GDM1 (cell line): ENCODE results near the gene CAPG.
A peak's percentile ranks its signal among the peaks of the same experiment; 100 is the strongest.

Source experiments
- DNase-seq: peaks from one replicate; lab custom pipeline; 2025; lab: John Stamatoyannopoulos, UW

CAPG gene

DNA sequence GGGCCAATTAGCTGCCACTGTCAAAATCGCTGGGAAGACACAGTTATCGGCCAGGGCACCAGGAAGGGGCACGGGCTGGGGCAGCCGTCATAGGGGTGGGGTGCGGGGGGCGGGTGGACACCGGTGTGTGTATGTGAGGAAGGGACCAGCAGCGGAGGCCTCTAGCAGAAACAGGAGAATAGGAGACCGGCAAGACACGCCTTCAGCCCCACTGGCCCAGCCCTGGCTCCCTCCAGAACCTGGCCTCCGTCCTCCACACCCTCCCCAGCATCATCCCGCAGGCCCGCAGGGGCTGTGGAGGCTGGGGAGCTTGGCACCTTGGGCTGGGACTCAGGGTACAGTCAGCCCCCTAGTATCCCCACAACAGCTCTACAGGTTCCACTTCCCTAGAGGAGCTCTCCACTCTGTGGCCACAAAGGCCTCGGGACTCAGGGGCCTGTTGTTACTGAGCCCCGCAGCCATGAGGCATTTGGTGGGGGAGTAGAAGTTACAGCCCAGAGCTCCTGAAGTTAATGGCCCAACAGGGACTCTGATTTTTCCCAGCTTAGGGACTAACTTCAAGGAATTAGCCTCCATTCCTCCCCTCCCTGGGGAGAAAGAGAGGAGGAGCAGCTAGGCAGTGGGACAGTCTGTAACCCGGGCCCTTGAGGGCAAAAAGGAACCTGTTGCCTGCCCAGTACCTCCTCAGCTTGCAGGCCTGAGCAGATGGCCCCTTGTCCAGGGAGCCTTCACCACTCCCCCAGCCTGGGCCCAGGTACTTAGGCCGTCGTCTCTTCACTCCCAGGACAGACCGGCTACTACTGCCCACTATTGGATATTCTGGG, 28.2 kb upstream of the CAPG start:
- DNase-seq = no peak

DNA sequence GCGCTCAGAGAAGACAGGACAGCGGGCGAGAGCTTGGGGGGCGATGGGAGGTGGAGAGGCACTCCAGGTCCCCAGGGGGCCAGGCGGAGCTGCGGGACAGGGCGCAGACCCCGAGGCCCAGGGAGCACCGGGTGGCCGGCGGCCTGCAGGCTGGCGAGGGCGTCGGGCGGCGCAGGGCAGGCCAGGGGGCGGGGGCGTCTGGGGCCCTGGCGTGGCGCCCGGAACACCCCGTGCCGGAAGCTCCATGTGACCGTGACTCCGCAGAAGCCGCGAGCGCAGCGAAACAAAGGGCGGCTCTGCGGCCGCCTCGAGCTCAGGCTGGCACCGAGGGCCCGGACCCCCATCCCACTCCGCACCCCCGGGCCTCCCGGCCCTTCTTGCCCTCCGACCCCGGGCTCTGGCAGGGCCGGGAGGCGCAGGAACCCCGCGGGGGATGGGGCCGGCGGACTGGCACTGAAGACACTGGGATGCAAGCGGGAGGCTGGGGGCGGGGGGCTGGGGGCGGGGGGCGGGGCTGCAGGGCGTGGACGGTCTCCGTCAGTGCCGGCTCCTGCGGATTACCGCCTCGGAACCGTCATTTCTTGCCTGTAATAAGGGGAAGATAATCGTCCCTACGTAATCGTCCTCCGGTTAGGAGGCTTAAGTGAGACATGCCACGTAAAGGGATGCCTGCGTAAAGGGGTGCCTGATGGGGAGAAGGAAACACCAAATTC, 27.5 kb upstream of the CAPG start:
- DNase-seq = peak; percentile 40

DNA sequence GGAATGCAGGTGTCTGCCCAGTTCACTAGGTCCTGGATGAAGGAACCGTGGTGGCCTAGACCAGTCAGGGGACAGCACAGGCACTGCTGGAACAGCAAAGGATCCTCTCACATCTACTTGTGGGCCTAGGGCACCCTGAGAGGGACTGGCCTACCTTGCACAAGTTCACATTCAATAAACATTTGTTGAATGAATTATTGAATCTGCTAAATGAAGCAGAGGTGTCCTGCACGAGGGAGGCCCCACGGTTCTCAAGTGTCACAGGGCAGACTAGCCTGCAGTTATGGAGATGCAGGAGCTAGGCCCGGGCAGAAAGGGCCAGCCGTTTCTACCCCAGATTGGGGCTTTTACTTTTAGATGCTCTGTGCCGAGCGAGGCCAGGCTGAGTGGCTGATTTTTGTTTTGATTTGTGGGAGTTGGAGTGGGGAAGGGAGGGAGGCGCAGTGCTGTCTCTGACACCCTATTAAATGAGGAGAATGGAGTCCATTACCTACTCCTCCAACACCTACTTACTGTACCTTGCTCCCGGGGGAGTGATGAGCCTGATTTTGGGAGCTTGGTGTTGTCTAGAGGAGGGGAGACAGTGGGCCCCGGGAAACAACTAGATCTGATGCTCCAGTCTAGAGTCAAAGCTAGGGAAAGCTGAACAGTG, 26.8 kb upstream of the CAPG start:
- no peak for DNase-seq

DNA sequence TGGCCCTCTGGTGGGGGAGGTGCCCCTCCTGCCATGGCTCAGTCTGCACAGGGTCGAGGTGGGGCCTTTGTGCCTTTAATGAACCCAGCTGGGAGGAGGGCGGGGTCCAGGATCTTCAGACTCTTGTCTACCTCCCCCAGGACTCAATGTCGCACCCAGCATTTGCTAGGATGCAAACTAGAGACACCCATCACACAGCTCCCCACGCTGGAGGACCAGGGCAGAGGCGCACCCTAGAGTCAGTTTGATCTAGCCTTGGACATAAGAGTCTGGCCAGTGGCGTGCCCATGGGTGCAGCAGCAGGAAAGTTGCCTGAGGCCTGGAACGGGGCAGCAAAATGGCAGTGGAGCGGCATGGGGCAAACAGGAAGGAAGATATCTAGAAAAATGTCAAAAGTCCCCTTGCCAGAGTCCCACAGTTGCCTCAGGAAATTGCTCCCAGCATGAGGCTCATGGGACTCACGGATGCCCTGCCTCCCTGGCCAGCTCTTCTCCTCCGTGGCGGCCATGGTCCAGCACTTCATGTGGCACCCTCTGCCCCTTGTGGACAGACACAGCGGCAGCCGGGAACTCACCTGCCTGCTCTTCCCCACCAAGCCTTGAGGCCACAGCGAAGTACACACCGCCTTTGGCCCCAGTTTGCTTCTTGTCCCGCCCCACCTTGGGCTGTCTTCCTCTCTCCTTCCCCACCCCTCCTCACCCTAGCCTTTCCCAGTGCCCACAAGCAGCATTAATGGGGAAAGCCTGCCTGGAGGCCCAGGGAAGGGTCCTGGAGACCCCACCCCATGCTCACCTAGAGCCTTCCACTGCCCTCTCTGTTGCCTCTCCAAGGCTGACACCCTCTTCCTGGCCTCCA, 26.0 kb upstream of the CAPG start:
- DNase-seq = no peak

DNA sequence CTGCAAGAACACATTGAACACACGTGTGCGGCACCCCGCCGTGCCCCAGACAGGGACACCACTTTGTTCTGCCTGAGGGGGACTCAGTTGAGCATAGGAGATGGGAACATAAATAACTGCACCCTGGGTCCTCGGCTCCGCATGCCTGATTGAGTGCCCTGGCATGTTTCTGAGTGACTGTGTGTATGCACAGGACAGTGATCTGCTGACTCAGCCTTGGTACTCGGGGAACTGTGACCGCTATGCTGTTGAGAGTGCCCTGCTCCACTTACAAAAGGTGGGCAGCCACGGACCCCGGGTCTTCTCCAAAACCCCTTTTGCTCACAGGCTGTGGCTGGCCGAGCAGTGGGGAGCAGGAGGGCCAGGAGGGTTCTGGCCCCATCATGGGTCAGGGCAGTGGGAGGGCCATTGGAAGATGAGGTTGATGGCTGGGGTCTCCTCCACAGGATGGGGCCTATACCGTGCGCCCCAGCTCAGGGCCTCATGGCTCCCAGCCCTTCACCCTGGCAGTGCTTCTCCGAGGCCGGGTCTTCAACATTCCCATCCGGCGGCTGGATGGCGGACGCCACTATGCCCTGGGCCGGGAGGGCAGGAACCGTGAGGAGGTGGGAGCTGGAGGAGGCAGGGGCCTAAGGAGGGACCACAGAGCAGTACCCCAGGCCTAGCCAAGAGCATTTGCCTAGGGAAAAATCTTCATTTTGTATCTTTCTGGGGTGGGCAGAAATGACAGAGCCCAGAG, 25.2 kb upstream of the CAPG start:
- DNase-seq = no peak

DNA sequence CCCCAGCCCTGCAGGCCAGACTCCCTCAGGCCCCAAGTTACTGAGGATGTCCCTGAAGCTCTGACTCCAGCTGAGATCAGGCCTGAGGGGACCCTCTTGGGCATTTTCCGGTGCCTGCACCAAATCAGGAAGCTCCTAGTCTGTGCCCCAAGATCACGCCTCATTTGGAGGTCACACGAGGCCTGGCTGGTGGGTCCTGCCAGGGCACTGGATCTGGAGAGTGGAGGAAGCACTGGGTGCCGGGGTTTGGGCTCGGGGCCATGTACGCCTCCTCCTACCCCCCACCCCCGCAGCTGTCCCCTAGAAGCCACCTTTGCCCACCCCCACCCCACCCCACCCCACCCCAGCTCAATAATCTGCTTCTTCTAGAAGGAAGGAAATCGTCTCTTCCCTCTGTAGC, 24.5 kb upstream of the CAPG start:
- DNase-seq = no peak

DNA sequence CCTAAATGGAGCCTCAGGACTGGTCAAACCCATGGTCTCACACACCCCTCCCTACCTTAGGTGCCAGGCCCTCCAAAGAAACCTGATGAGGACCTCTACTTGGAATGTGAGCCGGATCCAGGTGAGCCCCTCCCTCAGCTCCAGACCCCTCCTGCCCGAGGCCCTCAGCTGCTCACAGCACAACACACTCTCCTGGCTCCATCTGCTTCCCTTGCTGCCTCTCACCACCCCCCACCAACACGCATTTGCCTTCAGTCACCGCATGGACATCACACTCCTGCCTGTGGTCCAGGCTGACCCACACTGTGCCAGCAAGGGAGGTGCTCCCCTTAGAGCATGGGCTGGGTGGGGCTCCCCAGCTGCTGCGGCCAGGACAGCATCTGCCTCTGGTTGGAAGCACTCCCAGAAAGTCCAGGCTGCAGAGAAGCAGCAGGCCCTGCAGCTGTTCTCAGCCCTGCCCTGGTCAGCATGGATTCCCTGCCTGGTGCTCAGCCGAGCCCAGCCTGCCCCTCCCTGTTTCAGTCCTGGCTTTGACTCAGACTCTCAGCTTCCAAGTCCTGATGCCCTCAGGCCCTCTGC, 23.4 kb upstream of the CAPG start:
- DNase-seq = no peak

DNA sequence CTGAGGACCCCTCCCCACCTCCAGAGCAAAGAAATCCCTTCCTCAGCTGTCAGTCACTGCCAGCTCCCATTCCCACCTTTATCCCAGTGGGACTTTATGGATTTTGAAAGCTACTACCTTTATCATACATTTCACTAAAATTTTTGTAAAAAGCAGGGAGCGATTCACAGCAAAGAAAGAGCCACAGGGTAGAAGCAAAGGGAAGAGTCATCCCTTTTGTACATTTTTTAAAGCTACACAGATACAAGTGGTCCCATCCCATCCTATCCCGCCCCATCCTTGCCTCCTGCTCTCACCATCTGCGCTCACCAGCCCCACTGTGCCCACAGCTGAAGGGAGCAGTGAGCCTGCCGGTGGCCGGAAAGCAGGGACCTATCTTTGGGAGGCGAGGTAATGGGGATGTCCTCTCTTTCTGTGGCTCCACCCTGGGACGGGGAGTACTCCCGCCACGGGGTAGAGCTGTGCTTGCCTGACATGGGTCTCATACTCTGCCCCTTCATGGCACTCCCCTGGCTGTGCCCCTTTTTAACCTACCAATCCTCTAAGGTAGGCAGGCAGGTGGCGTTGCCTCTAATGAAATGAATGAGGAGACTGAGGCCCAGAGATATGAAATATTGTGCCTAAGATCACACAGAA, 21.5 kb upstream of the CAPG start:
- DNase-seq = no peak

DNA sequence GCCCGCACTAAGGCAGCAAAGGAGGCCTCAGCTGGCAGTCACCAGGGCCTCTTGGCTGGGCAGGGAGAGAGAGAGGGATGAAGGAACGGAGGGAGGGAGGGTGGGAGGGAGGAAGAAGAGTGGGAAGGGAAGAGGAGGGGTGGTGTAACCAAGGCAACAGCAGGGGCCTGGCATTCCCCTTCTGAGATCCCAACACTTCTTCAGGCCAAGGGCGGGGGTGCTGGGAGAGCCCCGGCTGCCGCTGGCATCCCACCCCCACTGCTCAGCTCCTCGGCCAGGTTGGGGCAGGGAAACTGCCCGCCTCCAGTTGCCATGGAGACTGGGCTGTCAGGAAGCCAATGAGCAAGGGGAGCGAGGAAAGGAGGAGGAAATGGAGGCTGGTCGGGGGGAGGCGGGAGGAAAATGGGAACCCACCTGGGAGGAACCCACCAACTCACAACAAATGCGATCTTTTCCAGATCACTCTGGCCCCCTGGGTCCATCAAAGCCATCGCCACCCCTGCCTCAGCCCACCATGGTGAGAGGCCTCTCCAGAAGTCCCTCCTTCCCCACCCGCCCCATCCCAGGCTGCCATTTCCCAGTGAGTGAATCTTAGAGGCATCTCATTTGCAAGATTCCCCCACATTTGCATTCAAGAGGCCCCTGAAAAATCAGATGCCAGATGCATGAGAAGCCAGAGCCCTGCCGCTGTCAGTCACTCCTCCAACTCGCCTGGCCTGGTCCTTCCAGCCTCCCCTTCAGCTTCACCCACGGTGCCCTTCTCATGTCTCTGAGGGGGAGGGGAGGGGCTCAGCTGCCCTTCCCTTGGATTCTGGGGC, 20.8 kb upstream of the CAPG start:
- DNase-seq = no peak

DNA sequence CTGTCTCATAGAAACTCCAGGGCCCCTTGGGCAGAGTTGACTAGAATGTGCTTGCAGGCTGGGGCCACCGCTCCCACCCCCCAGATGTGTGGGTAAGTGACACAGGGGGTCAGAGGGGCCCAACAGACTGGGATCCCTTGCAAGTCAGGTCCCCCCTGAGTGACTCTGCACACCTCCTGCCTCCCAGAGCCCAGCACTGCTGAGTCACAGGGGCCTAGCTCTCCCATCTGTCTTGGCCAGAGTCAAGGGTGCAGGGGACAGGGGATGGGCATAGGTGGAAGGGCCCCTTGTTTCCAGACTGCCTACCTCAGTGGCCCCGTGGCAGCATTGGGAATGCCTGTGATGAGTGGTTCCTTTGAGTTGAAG, 19.7 kb upstream of the CAPG start:
- DNase-seq = no peak

DNA sequence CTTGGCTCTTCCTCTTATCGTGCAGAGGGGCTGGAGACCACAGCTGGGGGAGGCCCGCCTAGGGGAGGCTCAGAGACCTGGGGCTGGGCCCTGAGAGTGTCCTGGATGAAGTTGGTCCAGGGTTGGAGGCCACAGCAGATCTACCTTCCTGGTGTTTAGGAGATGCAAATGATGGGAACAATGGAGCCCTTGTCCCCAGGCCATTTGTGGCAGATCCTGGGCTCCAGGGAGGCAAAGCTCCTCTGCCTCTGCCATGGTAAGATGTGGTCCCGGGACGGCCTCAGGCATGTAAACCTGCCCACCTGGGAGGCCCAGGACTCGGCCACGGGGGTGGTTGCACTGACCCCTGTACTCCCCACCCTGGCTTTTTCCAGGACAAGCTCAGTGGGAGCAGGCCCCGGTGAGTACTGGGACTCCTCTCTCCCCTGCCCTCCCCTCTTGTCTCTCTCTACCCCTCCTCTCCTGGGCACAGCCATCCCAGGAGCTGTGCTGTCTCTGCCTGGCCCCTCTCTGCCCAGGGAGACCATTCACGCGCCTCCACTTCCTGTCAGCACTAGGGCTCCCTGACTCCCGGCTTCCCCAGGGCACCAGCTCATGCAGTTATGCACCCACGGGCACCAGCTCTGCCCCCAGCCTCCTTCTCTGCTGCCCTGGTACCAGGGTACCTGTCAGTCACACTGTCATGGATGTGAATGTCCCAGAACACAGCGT, 19.2 kb upstream of the CAPG start:
- DNase-seq = no peak

DNA sequence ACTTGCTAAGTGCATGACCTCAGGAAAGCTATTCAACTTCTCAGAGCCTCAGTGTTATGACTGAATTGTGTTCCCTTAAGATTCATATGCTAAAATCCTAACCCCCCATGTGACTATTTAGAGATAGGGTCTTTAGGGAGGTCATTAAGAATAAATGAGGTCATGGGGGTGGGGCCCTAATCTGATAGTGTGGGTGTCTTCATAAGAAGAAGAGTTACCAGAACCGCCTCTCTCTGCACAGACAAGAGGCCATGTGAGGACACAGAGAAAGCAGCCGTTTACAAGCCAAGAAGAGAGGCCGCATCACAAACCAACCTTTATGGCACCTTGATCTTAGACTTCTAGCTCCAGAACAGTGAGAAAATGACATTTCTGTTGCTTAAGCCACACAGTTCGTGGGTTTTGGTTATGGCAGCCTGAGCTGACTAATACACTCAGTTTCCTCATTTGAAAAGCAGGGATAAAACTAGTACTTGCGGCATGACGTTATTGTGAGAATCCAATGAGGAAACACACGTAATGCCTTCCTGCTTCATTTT, 18.2 kb upstream of the CAPG start:
- DNase-seq = peak; percentile 33

DNA sequence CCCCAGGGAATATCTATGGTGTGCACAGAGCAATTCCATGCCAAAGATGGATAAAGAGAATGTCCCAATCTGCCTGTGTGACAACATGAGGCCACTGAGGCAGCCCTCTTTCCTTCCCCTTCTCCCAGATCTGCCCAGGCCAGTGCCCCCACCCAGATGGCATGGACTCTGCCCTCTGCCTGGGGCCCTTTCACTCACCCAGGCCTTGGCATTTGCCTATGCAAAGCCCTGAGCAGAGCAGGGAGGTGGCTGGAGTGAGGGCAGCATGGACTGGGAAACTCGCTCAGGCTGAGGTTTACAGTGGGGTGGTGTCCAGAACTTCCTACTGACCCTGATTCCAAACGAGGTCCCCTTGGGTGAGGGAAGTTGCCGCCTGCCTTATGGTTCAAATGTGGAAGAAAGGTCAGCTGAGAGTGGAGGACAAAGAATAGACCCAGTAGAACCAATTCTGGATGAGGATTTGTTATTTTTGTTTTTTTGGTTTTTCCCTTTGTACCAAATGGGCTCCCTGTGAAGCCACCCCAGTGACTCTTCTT, 17.2 kb upstream of the CAPG start:
- no peak for DNase-seq

DNA sequence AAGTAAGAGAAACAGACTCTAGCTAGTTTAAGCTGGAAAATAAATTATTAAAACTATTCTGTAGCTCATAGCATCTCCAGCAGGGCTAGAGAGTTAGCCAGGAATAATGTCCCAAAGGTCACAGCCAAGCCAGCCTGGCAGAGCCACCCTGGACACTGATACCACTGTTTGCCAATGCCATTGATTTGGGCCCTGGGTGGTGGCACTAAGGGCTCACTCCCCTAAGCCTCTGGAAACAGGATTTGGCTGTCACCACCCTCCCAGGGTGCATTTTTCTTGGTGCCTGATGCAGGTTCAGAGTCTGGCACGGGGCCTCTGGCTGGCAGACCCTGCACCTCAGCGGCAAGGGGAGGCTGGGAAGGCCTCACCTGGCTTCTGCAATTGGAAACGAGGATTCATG, 15.4 kb upstream of the CAPG start:
- no peak for DNase-seq

DNA sequence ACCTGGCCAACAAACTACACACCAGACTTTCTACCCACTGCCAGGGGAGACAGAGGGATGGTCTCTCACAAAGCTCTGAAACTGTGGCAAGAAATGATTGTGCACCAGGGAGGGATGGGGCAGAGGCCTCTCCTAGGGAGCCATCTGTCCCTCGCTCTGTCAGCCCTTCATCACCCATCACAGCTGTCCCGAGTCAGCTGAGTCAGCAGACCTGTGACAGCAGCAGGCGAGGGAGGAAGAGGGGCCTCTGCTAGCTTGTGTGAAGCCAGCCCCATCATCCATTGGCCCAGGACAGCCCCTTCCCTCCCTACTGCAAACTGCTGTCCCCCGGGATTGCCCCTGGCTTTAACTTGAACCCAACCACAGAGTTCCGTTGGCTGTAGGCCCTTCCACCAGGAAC, 13.4 kb upstream of the CAPG start:
- no peak for DNase-seq

DNA sequence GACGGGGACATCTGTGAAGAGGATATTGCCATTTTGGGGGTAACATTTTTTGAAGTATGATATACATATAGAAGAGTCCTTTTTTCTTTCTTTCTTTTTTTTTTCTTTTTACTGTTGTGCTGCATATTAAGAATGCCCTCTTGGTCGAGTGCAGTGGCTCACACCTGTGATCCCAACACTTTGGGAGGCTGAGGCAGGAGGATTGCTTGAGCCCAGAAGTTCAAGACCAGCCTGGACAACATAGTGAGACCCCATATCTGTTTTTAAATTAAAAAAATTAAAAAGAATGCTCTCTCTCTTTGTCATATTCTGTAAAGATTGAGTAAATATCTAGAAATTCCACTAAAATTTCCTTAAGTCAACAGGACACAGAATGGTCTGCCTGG, 11.9 kb upstream of the CAPG start:
- DNase-seq = no peak

DNA sequence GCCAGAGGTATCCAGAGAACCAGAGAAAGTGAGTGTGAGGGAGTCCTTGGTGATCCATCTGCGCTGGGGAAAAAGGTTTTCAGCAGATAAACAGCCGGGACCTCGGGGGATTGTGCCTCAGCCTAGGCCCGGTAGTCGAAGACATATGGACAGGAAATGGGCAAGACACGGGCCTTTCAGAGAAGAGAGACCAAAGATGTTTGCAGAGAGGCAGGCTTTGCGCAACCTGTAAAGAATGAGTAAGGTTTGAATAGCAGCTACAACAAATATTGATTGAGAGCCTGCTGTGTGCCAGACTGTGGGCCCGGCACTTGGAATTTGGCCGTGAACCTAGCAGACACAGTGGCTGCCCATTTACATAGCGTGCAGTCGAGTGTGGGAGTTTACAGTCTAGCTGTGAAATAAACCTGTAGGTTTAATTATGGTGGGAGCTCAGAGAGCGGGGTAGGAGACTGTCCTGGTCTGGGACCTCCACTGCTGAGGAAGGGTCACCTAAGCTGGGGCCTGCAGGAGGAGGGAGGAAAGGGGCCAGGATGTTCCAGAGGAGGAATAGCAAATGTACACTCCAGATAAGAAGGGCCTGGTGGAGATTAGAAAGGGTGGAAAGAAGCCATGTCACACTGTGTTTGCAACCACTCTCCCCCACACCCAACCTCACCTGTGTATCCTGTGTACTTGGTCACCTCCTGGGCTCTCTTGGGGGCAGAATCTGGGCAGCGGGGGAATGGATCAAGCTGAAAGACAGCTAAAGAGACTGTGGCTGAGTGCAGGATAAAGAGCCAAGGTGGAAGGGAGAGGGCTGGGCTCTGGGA, 11.3 kb upstream of the CAPG start:
- DNase-seq = no peak
